GM13976 (cell line): ENCODE measurements around the gene FRY.

Experiments
- DNase-seq: peaks from one replicate; pipeline ENCODE4 v3.0.0; 2012; ENCODE audit warnings: low spot score
- in situ Hi-C: fragments of 300-500 bp; cut with MboI; formaldehyde crosslinking; loops from one replicate; pipeline ENCODE4 v1.12.0; 2022; ENCODE audit warnings: low sequenced_read_pairs, mixed read lengths, inconsistent platforms; ENCODE audit not compliant: unreplicated experiment
- TF ChIP-seq, protein P1 (sequence below): IDR thresholded peaks from 2 replicates; pipeline ENCODE4 v1.5.1; 2012; ENCODE audit warnings: borderline replicate concordance, mild to moderate bottlenecking; ENCODE audit not compliant: insufficient read depth; ENCODE audit errors: extremely low read depth, missing control alignments, control extremely low read depth

FRY gene

DNA sequence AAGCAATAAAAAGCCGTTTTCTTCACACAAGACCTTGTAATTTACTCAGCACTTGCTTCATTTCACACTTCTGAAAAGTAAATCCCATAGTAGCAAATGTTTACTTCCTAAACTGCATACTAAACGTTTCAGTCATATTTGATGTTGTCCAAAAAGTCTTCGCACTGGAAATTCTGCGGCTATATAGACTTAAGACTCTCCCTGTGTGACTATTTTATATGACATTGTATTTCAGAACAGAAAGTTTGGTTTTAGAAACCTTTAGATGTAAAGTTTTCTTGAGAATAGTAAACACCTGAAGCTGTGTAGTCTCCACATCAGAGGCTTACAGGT, 254.0 kb downstream of the FRY start:
- TF ChIP-seq, protein P1, sequence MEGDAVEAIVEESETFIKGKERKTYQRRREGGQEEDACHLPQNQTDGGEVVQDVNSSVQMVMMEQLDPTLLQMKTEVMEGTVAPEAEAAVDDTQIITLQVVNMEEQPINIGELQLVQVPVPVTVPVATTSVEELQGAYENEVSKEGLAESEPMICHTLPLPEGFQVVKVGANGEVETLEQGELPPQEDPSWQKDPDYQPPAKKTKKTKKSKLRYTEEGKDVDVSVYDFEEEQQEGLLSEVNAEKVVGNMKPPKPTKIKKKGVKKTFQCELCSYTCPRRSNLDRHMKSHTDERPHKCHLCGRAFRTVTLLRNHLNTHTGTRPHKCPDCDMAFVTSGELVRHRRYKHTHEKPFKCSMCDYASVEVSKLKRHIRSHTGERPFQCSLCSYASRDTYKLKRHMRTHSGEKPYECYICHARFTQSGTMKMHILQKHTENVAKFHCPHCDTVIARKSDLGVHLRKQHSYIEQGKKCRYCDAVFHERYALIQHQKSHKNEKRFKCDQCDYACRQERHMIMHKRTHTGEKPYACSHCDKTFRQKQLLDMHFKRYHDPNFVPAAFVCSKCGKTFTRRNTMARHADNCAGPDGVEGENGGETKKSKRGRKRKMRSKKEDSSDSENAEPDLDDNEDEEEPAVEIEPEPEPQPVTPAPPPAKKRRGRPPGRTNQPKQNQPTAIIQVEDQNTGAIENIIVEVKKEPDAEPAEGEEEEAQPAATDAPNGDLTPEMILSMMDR: no peak
- in situ Hi-C loops: no loop called here
- DNase-seq: no peak

DNA sequence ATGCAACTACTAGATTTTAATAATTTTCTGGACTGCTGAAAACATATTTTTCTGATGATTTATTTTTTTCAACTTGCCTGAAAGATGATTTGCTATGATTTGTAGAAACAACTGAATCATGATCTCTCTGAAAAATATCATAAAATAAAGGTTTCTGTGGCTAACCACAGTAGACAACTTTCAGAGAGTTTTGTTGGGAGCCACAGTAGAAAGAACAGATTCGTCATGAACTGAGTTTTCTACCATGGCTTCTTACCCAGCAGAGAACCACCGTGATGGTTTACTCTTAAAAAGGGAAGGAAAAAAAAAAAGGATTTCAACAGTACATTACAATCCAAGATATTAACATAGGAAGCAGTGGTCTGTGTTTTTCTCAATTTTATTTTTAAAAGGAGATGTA, 265.6 kb downstream of the FRY start:
- TF ChIP-seq, protein P1: no peak
- in situ Hi-C loops: no loop called here
- DNase-seq: no peak

DNA sequence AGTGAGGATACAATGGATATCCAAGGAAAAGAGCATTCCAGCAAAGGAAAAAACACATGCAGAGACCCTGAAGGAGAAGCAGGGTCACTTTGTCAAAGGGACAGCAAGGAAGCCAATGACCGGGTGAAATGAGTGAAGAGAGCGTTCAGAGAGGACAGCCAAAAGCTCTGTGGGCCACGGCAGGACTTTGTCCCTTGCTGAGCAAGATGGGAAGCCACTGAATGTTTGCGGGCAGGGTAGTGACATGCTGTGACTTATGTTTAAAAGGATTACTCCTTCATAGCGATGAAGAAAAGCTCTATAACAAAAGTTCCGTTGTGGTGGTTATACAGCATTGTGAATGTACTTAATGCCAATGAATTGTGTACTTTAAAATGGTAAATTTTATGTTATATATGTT, 267.1 kb downstream of the FRY start:
- TF ChIP-seq, protein P1: no peak
- in situ Hi-C loops: no loop called here
- no peak for DNase-seq

DNA sequence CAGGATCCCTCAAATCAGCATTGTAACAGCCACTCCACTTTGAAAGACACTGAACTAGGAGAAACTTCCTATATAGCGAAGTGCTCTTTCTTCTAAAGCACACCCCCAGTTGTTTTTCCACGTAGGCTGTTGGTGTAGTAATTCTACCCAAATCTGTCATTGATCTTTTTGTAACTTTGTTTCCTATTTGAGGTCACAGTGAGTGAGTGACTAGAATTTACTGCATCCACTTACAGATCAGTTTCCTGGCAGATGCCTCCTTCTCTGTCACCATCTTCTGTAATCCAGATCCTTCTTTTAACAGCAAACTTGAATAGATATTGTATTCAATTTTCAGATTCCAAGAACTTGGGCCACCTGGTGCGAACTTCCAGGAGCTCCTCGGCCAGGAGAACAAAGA, 268.3 kb downstream of the FRY start:
- TF ChIP-seq, protein P1: no peak
- no peak for DNase-seq
- in situ Hi-C loops: no loop called here

DNA sequence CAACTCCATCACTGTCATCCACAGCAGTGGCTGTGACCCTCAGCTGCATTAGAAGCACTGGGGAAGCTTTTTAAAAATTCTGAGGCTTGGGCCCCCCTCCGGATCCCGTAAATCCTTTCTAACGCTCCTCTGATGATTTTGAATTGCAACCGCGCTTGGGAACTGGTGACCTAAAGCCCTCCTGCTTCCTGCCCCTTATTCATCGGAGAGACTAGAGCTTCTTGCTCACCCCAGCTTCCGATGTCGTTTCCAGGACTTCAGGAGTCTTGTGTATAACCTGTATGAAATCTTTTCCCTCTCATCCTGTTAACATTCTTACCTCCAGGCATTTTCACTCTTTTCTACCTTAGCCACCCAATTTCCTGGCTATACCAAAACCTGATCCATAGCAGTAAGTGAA, 268.8 kb downstream of the FRY start:
- in situ Hi-C loops: no loop called here
- TF ChIP-seq, protein P1: no peak
- DNase-seq: no peak

DNA sequence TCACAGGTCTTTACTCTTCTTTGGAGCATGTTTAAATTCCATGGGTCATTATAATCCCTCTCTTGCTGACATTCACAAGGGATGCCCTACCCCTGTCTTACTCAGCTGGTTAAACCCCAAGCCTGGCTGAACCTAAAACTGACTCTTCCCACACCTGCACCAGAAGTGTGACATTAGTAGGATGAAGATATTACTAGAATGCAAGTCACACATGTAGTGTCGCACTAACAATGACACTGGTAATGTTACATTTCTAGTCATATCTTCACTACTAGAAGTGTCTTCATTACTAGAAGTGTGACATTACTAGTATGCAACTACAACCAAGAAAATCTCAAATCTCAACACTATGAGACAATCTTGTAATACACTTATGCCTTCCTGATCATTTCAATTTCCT, 269.3 kb downstream of the FRY start:
- in situ Hi-C loops: no loop called here
- TF ChIP-seq, protein P1: no peak

DNA sequence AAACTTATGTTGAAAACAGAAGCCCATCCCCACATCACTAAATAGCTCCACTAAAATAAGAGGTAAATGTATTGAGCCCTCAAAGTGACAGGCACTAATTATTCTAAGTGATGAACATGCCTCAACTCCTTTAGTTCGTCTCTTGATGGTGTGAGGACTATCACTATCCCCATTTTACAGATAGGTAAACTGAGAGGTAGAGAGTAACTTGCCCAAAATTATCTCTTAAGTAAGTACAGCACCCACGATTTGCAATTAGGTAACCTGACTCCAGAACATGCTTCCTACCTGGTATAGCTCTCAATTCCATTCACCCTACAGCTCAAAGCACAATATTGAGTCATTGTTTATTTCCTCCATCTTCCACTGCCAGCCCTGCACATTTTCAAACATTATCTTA, 270.9 kb downstream of the FRY start:
- in situ Hi-C loops: no loop called here
- no peak for DNase-seq
- TF ChIP-seq, protein P1: no peak

More for the DNA sequence above, 269.3 kb downstream of the FRY start:
- DNase-seq: no peak
